GM13977 (cell line): ENCODE measurements around the gene GSTA5.
"Not testable (repeated sequence)": the region's sequence is repeated elsewhere in the genome, so short reads cannot be mapped to it uniquely, and the experiment has no call there.

Experiments
- DNase-seq: peaks from one replicate; pipeline ENCODE4 v3.0.0; 2012; ENCODE audit warnings: low spot score
- in situ Hi-C: fragments of 300-500 bp; cut with MboI; formaldehyde crosslinking; loops from one replicate; pipeline ENCODE4 v1.12.0; 2022; ENCODE audit warnings: low sequenced_read_pairs, low pct_unique_long_range_greater_than_20kb, mixed read lengths, inconsistent platforms; ENCODE audit not compliant: unreplicated experiment
- TF ChIP-seq, protein P1 (sequence below): IDR thresholded peaks from 2 replicates; pipeline ENCODE4 v1.5.1; 2012; ENCODE audit warnings: mild to moderate bottlenecking, control low read depth; ENCODE audit not compliant: insufficient read depth; ENCODE audit errors: extremely low read depth, missing control alignments

GSTA5 gene

DNA sequence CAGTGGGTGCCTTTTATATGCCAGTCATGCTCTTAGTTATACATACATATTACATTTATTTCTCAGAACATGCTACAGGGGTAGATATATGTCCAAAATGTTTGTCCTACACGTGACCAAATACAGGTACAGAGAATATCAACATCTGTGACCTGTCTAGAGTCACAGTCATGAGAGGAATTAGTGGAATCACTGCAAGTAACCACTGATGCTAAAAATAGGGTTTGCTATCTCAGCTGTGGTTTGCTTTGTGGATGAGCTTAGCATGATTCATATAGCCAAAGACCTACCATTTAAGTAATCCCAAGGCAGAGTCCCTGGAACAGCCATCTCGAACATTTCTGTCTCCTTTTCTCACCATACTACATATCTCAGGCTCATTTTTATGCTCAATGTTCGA, 36.6 kb upstream of the GSTA5 start:
- in situ Hi-C loops, result no loop called here
- TF ChIP-seq, protein P1, sequence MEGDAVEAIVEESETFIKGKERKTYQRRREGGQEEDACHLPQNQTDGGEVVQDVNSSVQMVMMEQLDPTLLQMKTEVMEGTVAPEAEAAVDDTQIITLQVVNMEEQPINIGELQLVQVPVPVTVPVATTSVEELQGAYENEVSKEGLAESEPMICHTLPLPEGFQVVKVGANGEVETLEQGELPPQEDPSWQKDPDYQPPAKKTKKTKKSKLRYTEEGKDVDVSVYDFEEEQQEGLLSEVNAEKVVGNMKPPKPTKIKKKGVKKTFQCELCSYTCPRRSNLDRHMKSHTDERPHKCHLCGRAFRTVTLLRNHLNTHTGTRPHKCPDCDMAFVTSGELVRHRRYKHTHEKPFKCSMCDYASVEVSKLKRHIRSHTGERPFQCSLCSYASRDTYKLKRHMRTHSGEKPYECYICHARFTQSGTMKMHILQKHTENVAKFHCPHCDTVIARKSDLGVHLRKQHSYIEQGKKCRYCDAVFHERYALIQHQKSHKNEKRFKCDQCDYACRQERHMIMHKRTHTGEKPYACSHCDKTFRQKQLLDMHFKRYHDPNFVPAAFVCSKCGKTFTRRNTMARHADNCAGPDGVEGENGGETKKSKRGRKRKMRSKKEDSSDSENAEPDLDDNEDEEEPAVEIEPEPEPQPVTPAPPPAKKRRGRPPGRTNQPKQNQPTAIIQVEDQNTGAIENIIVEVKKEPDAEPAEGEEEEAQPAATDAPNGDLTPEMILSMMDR, result no peak
- DNase-seq, result no peak

DNA sequence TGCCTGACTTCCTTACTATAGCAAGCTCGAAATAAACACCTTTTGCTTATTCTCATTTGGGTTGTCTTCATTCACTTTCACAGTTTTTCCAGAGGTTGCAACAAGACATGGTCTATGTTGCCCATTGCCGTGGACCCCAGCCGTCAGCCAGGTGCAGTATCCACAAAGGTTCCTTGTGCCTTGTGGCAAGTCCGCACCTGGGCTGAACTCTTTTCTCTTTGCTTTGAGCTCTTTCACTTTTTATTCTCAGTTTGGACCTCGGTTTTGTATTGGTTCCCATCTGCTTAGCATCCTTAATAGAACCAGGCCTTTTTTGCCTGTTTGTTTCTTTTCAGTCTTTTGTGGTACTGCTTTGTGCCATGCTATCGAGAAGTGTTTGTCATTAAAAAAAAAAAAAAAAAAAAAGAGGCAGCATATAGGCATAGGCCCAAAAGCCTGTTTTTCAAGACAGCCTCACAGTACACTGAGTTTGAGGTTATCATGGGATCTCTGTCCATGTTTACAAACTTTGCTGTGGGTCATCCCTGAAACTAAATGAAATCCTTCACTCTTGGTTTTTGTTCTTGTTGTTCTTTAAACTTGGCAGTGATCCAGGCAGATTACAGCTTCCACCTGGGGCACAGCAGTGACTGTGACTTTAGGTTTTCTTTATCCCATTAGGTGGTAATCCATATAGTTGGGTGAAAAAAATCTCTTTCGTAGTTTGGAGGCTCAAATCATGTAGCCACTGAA, 35.6 kb upstream of the GSTA5 start:
- in situ Hi-C loops, result no loop called here
- TF ChIP-seq, protein P1, result no peak
- DNase-seq, result no peak

DNA sequence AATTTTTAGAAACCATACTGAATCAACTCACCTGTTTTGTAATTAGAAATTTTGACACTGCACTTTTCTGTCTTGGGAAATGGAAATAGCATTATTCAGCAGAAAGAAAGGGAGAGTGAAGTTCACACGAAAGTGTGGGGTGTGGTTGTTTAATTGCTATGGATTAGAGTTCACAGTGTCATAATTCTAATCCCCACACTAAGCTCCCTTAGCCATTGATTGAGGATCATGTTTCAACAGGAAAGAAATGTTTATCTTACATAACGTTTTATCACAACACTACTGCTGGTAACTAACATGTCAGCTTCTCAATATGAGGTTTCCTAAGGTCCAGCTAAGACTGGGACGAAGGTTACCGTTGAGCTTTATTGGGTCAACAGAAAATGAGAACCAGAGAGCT, 31.4 kb upstream of the GSTA5 start:
- in situ Hi-C loops, result no loop called here
- no peak for DNase-seq
- TF ChIP-seq, protein P1, result no peak

DNA sequence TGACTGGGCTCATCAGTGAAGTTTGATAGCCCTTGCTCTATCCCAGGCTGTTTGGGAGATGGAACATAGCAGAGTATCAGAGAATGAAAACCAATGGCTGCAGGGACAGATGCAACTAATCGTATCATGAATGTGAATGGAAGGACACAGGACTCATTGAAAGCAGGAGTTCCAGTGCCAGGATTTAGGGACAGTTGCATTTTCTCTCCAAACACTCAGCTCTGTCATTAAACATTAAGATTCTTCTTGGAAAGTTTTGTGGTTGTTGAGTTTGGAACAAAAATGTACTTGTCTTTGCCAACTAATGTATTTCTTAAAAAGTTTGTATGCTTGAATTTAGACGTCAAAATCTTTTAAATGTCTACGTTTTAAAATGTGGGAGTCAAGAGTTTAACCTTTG, 31.0 kb upstream of the GSTA5 start:
- in situ Hi-C loops, result no loop called here
- no peak for DNase-seq
- TF ChIP-seq, protein P1, result no peak

DNA sequence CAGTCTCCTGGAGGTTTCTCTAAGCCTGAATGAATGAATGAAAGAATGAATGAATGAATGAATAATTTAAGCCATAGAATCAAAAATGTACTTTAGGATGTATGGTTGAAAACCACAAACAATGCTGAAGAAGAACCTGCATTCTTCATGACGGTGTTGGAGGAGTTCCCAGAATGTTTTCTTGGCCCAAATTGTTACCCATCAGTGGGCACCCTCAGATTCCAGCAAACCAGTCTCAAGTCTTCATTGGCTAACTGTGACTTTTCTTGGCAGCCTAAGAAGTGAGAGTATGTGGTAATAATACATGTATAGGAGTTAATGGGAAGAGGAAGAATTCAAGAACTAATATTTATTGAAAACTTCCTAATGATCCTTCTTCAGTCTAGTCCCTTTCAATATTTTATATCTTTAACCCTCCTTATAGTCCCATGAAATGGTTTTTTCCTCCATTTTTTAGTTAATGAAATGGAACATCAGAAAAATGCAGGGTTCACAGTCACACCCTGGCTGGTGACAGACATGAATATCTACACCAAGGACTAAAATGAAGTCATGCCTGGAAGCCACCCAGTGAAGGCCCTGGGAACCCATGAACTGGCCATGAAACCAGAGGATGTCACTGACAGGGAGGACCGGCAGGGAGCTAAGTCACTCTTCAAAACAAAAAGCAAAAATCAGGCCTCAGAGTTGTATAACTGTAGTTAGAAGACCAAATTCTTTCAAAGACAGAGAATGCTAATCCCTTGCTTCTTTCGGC, 29.9 kb upstream of the GSTA5 start:
- in situ Hi-C loops, result not testable (repeated sequence)

DNA sequence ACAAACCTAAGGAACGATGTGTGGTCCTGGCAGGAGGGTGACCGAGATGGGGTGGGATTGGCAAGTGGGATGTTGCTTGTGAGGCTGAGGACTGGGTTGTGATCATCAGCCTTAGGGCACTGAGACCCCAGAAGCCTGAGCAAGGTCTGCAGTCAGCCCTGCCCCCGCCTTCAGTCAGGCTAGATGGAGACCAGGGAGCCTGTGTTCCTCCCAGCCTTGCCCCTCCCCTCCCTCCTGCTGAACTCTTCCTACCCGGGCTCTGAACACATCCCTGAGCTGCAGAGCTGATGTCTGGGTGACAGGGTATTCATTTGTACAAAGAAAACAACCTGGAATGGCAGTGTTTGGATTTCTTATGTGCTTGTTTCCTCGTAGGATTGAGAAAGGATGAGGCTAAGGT, 28.3 kb upstream of the GSTA5 start:
- in situ Hi-C loops, DNase-seq: not testable (repeated sequence)

More for the DNA sequence above, 29.9 kb upstream of the GSTA5 start:
- not testable (repeated sequence) for DNase-seq

DNA sequence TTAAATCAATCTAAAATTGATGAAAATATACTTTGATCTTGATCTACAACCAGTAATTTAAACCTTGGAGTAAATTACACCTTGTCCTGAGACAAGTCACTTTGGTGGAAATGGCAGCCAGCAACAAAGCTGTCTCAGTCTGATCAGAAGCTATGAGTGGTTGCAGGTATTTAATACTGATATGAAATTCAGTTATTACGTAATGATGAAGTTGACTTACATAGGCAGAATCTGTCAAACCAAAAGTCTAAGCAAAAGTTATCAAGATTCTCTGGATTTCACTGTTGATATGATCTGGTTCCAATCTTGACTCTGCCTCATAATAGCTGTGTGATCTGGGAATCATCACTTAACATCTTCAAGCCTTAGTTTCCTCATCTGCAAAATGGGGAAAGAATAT, 27.6 kb upstream of the GSTA5 start:
- DNase-seq, result no peak
- TF ChIP-seq, protein P1, result no peak
- in situ Hi-C loops, result no loop called here

DNA sequence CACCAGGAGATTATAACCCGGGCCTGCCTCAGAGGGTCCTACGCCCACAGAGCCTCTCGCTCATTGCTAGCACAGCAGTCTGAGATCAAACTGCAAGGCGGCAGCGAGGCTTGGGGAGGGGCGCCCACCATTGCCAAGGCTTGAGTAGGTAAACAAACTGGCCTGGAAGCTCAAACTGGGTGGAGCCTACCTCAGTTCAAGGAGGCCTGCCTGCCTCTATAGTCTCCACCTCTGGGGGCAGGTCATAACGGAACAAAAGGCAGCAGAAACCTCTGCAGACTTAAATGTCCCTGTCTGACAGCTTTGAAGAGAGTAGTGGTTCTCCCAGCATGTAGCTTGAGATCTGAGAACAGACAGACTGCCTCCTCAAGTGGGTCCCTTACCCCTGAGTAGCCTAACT, 20.5 kb upstream of the GSTA5 start:
- in situ Hi-C loops, DNase-seq: not testable (repeated sequence)
